ENCODE measurements around the gene NBPF4.
"Not testable (repeated sequence)": the region's sequence is repeated elsewhere in the genome, so short reads cannot be mapped to it uniquely, and the experiment has no call there.

Gene NBPF4

DNA sequence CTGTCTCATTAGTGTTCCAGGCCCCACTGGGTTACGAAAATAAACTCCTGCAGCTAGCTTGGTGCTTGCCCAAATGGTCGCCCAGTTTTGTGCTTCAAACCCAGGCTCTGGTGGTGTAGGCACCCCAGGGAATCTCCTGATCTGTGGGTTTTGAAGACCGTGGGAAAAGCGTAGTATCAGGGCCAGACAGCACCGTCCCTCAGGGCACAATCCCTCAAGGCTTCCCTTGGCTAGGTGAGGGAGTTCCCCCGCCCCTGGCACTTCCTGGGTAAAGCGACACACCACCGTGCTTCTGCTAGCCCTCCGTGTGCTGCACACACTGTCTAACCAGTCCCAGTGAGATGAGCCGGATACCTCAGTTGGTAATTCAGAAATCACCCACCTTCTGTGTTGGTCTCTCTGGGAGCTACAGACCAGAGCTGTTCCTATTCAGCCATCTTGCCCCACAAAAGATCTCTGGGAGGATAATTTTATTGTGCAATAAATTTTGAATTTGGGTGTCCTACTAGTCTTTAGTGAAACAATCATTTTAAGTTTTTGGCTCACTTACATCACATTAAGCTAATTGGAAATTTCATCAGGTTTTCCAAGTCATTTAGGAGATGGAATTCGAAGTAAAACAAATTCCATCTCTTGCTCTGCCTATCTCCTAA lies 34.3 kb downstream of the NBPF4 start:
- DNase-seq: no peak

DNA sequence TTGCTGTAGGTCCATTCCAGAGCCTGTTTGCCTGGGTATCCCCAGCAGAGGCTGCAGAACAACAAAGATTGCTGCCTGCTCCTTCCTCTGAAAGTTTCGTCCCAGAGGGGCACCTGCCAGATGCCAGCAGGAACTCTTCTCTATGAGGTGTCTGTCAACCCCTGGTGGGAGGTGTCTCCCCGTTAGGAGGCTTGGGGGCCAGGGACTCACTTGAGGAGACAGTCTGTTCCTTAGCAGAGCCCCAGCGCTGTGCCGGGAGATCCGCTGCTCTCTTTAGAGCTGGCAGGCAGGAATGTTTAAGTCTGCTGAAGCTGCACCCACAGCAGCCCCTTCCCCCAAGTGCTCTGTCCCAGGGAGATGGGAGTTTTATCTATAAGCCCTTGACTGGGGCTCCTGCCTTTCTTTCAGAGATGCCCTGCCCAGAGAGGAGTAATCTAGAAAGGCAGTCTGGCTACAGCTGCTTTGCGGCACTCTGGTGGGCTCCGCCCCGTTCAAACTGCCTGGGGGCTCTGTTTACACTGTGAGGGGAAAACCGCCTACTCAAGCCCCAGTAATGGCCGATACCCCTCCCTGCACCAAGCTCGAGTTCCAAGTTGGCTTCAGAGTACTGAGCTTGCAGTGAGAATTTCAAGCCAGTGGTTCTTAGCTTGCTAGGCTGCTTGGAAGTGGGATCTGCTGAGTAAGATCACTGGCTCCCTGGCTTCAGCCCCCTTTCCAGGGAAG lies 35.0 kb downstream of the NBPF4 start:
- DNase-seq: no peak

DNA sequence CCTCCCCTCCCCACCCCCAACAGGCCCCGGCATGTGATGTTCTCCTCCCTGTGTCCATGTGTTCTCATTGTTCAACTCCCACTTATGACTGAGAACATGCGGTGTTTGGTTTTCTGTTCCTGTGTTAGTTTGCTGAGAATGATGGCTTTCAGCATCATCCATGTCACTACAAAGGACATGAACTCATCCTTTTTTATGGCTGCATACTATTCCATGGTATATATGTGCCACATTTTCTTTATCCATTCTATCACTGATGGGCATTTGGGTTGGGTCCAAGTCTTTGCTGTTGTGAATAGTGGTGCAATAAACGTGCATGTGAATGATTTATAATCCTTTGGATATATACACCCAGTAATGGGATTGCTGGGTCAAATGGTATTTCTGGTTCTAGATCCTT lies 40.3 kb downstream of the NBPF4 start:
- DNase-seq: not testable (repeated sequence)

DNA sequence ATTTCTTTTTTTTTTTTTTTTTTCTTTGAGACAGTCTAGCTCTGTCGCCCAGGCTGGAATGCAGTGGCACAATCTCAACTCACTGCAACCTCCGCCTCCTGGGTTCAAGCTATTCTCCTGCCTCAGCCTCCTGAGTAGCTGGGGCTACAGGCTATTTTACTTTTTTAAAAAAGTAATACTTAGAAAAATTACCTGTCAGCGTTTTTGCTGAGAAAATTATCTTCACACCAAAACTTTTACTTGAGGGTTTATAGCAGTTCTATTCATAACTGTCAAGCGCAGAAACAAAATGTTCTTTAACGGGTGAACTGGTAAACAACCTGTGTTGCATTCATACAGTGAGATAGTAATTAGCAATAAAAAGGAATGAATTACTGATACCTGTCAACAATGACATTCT lies 42.2 kb downstream of the NBPF4 start:
- no peak for DNase-seq

DNA sequence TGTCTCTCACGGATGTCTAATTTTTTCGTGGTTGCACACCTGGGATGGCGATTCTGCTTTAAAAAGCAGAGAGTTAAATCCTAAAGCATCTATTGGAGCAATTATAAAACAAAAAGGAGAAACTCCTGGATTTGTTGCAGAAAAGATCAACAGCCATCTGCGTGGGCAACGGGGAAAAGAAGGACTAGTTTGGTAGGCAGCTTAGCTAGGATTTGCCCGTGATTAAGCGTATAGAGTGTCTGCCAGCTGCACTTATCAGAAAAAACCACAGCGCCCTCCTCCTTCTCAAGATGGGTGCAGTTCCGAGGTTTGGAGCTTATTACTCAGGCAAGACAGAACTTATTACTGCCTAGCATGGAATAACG lies 43.2 kb downstream of the NBPF4 start:
- no peak for DNase-seq

DNA sequence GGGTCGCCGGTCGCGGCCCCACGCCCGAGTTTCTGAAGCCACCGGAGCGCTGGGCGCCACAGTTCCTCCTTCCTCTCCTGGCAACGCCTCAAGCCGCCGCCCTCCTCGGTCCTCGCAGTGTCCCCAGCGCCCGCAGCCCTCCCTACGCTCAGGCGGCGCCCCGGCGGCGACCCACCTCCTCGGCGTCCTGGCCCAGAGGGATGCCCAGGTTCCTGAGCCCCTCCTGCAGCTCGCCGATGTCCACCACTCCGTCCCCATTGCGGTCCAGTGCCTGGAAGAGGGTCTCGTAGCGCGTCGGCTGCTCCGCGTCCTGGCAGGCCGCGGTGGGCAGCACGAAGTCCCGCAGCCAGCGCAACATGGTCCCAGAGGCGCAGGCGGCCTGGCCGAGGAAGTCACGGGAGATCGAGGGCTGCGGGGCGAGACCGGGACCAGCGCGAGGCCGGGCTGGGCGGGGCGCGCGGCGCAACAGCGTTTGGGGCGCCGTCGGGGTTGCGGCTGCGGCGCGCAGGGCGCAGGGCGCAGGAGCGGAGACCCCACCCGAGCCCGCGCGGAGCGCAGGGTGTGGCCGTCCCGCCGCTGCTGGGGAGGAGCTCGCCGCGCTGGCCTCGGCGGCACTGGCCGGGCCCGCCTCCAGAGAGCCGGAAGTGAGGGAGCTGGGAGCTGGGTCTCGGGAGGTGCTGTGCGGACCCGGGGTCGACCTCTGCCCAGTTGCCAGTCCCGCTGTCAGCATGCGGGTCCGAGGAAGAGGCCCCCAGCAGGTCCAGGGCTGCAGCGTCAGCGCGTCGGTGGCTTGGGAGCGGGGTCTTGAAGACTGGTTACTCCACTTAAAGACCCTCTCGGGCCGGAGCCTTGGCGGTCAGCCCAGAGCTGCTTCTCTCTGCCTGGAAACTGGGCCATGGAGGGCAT lies 43.8 kb downstream of the NBPF4 start, which contains the start of gene SLC25A24:
TSS of gene SLC25A24 (minus strand) at position 563 of the 906 bp plus-strand sequence. CDS start at position 358, 205 bp downstream.
- peak; percentile 86 for DNase-seq

DNA sequence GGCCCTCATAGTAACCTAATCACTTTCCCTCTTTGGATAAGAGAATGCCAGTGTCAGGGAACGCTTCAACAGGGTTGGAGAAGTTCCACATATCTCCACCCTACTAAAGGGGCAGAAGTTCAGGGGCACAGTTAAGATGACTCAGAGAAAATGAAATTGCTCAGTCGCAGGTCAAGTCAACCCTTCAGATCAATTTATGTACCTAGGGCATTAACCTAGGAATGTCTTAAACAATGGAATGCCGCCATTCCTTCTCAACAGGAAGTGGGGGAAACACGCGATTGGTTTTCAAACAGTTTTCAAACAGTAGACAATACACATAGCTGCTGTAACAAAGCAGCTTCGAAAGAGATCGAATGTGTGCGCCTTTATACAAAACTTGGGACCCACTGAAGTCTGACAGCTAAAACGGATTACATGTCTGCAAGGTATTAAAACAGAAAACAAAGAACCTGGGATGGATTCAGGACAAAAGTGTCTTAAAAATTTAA lies 44.6 kb downstream of the NBPF4 start:
- no peak for DNase-seq

DNA sequence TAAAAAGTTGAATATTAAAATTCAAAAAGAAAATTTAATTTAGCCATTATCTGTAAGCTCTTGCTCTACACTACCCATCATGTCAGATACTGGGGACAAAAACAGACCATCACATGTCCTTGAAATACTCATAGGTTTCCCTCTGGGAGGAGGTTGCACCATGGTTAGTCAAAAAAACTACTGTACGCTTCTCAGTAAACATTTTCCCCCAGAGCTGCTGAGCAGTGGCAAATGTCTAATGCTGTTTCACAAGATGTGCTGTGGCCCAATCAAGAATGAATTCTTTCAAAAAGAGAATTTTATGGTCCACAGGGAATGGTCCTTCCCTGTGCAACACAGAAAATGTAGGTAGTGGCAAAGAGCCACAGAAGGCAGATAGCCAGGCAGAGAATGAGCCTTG lies 49.8 kb downstream of the NBPF4 start:
- DNase-seq: no peak

DNA sequence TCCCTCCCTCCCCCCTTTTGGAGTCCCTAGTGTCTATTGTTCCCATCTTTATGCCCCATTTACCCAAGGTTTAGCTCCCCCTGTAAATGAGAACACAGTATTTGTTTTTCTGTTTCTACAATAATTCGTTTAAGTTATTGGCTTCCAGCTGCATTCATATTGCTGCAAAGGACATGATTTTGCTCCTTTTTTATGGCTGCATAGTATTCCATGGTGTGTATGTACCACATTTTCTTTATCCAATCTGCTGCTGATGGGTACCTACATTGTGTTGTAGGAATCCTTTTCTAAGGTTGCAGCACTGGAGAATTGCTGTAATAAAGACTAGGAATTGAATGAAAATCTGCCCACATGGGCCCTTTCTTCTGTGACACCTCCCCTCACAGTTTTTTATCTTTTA lies 50.5 kb downstream of the NBPF4 start:
- no peak for DNase-seq

DNA sequence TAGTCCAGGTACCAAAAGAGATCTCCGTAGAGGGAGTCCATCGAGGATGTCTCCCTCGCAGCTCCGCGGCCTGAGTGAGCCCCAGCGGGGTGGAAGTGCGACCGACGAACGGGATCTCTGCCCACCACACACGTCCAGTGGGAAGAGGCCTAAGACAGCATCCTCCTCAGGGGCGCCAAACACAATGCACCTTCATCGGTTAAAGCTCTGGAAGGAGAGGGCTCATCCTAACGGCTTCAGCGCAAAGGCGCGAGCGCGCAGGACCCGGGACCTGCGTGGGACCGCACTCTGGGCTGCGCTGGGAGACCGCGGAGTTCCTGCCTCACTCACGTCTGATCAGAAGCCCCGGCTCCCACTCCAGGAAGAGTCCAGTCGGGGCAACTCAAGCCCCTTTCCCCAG lies 51.3 kb downstream of the NBPF4 start:
- no peak for DNase-seq

DNA sequence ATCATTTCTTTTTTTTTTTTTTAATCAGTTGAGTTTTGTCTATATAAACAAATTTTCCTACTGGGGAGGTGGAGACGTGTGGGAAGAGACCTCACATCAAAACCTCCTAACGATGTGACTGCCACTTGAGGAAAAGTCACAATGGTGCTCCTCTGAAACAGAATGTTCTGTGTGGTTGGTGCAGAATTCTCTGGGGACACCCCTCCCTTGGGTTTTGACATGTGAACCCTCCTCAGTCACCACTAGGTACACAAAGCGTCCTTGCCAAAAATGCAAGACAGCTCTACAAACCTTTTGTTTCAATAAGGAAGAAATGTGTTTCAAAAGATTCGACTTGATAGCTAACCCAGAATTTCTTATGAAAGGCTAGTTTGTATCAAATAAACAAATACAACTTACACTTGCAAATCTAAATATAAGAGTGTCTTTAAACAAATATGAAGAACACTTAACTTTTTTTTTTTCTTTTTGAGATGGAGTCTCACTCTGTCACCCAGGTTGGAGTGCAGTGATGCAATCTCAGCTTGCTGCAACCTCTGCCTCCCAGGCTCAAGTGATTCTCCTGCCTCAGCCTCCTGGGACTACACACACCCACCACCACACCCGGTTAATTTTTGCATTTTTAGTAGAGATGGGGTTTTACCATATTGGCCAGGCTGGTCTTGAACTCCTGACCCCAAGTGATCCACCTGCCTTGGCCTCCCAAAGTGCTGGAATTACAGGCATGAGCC lies 53.0 kb downstream of the NBPF4 start:
- DNase-seq: no peak

DNA sequence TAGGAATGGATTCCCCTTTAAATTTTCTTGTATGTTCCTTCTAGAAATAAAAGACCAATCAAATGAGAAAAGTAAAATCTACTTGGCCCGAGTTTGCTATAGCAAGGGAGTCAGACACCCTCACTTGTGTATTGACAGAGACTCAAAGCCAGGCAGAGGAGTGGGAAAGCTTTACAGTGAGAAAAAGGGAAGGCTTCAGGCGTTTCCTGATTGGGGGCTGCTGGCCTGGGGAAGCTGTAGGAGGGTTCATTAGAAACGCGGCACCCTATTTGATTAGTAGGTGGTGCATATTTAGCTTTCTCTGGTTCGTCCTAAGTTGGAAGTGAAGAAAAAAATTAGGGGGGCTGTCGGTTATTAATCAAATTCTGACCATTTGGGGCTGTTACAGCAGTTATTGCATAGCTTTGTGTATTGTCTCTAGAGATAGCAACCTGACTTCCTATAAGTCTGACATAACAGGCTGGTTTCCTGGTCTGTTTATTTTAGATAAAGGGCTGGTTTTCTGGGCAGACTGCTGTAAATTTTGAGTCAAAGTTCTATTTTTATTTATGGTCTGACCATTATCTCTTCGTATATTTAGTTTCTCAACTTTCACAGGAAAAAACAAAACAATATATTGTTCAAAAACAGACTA lies 53.8 kb downstream of the NBPF4 start:
- no peak for DNase-seq

DNA sequence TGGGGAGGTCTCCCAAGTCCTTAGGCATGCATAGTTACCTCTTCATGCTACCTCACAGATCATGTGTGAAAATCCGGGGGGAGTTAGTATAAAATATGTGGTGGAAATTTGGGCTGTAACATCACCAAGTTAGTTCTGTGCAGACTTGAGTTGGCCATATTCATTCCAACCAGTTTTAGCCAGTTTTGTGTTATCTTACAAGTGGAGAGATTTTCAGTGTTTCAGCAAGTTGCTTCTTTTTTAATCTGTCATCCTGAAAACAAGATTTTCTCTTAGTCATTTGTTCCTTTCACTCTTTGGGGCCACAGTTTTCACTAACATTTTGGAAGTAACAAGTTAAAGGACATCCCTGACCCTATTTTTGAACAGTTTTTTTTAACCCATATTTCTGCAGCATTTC lies 55.1 kb downstream of the NBPF4 start:
- DNase-seq: no peak

DNA sequence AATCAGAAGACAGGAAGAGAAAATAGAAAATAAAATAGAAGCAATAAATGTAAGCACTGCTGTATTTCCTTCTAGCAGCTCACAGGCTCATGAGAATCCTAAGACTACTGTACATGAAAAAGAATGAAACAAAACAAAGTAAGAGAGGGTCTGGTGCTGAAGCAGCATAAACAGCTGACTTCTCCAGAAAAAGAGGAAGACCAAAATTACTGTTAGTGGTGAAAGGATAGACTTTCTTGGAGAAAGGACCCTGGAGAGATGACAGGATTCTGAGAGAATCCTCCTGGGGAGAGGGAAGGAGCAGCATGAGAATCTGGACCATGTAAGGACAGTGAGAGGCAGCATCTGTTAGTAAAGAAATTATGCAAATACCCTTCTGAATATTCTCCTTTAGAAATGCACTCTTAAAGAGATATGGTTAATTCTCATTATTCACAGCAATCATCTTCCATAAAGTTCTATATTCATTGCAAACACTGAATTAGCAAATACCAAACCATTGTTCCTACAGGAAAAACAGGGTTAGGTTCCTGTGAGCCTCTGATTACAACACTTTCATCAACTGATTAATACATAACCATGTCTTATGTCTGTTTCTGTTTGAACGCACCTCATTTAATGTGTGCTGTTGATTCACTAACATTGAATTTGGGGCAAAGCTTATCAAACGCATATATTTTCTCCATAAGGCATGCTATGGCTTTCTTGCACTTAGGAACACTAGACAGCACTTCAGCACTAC lies 60.7 kb downstream of the NBPF4 start:
- DNase-seq: no peak

DNA sequence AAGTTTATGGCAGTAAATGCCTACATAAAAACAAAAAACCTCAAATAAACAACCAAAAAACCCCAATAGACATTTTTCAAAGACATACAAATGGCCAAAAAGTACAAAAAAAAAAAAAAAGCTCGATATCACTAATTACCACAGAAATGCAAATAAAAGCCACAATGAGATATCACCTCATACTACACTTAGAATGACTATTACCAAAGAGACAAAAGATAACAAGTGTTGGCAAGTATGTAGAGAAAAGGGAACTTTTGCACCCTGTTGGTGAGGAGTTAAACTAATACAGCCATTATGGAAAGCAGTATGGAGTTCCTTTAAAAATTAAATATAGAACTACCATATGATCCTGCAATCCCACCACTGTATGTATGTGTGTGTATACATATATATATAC lies 64.9 kb downstream of the NBPF4 start:
- no peak for DNase-seq

Measured in activated CD8-positive, alpha-beta memory T cell treated with anti-CD3 and anti-CD28 coated beads, Interleukin-2, amount 50 U/mL, for 48 hours (primary cell).